WERI-Rb-1 (cell line): ENCODE measurements around the gene MACROD1.

Experiments
- DNase-seq: peaks from one replicate; pipeline ENCODE4 v3.0.0-alpha.2; 2020
- H3K27ac ChIP-seq: fragments of 250-450 bp; sonication (Bioruptor Pico); 2 replicates; pipeline ENCODE4 v1.5.1; 2020; ENCODE audit warnings: mild to moderate bottlenecking, moderate library complexity
- H3K27me3 ChIP-seq: fragments of 250-450 bp; sonication (Bioruptor Pico); 2 replicates; pipeline ENCODE4 v1.5.1; 2021; ENCODE audit warnings: mild to moderate bottlenecking, low read depth, moderate library complexity; ENCODE audit not compliant: insufficient read depth, severe bottlenecking
- H3K36me3 ChIP-seq: fragments of 250-450 bp; sonication (Bioruptor Pico); 2 replicates; pipeline ENCODE4 v1.5.1; 2020; ENCODE audit warnings: mild to moderate bottlenecking, moderate library complexity
- H3K4me3 ChIP-seq: 2 replicates; pipeline ENCODE4 v1.5.1; 2011; ENCODE audit warnings: low read depth, mild to moderate bottlenecking, control low read depth, low read length
- H3K9me3 ChIP-seq: fragments of 250-450 bp; sonication (Bioruptor Pico); 2 replicates; pipeline ENCODE4 v1.5.1; 2021; ENCODE audit warnings: mild to moderate bottlenecking, moderate library complexity; ENCODE audit not compliant: severe bottlenecking
- CTCF ChIP-seq: IDR thresholded peaks from 2 replicates; pipeline ENCODE4 v1.5.1; 2011; ENCODE audit warnings: low read depth, mild to moderate bottlenecking, control low read depth, inconsistent platforms, low read length

Gene MACROD1

GRCh38 chr11:64208086-64208795 is 42.3 kb upstream of the MACROD1 start:
- H3K36me3 ChIP-seq, result peaks cover 46% of the 10 kb centered on the region
- H3K4me3 ChIP-seq, result no peak overlapping the region

GRCh38 chr11:64207256-64208085 is 41.6 kb upstream of the MACROD1 start:
- Histone ChIP-seq H3K27me3 (no peaks in the 10 kb centered on the region), H3K4me3 (no peak overlapping the region), H3K9me3 (no peaks in the 10 kb centered on the region), H3K36me3 (peaks cover 54% of the 10 kb centered on the region), H3K27ac (no peak overlapping the region)
- TF ChIP-seq CTCF, result no peak
- no peak for DNase-seq

More at GRCh38 chr11:64208086-64208795, 42.3 kb upstream of the MACROD1 start:
- no peaks in the 10 kb centered on the region for H3K9me3 ChIP-seq
- no peak for DNase-seq
- no peaks in the 10 kb centered on the region for H3K27me3 ChIP-seq
- no peak overlapping the region for H3K27ac ChIP-seq
- TF ChIP-seq CTCF, result no peak

GRCh38 chr11:64206457-64207255 is 40.7 kb upstream of the MACROD1 start, which contains the start of gene FERMT3:
FERMT3 (plus strand) TSS chr11:64206721; CDS start chr11:64207365, 644 bp downstream.
- Histone ChIP-seq H3K36me3 (peaks cover 60% of the 10 kb centered on the region), H3K27me3 (no peaks in the 10 kb centered on the region), H3K27ac (no peak within 1 kb of the TSS), H3K9me3 (no peaks in the 10 kb centered on the region), H3K4me3 (no peak within 1 kb of the TSS)
- TF ChIP-seq CTCF, result no peak
- DNase-seq, result no peak

DNA sequence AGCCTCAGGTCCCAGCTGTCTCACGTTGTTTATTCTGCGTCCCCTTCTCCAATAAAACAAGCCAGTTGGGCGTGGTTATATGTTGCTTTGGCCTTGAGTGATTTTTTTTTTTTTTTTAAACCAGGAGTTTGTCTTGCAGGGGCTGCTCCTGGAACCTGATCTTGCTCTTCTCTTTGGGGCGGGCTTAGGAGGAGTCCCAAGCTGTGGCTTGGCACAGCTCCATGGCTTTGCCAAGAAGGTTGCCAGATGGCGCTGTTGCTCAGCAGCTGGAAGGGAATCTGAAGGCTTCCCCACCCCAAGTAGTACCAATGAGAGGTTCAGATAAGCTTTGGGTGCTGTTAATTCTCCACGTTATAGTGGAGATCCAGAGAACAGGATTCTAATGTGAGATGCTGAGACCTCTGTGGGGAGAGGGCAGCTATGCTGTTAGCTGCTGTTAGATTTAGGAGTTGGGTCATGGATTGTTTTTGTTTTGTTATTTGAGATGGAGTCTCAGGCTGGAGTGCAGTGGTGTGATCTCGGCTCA is 38.6 kb upstream of the MACROD1 start:
- peak; percentile 76 for DNase-seq
- H3K27ac ChIP-seq, result no peak overlapping the region

More for the DNA sequence above, 38.6 kb upstream of the MACROD1 start:
- Histone ChIP-seq H3K9me3 (no peaks in the 10 kb centered on the region), H3K36me3 (peaks cover 82% of the 10 kb centered on the region), H3K27me3 (no peaks in the 10 kb centered on the region), H3K4me3 (no peak overlapping the region)
- TF ChIP-seq CTCF, result peak; percentile 72
